Right renal cortex interstitium (tissue), 3 donors: ENCODE measurements around the gene ZPBP2. TPM values are rescaled to one million over a fixed set of nuclear protein-coding genes. Genes with fewer than 3 reads are reported as not detected.
"Not testable (repeated sequence)": the region's sequence is repeated elsewhere in the genome, so short reads cannot be mapped to it uniquely, and the experiment has no call there.

Experiments
- DNase-seq, 3 donors: peaks; one replicate each; pipeline ENCODE4 v3.0.0-alpha.2; 2013; ENCODE audit warnings: low read depth in 3 of 3, low spot score in 2 of 3
- polyA plus RNA-seq, 3 donors: library from polyadenylated mRNA; unstranded; fragments of 120-200 nt; gene quantifications; one replicate each; pipeline ENCODE4 v1.2.1, GENCODE V29; 2013; ENCODE audit not compliant: insufficient read length in 3 of 3

Gene ZPBP2, protein sequence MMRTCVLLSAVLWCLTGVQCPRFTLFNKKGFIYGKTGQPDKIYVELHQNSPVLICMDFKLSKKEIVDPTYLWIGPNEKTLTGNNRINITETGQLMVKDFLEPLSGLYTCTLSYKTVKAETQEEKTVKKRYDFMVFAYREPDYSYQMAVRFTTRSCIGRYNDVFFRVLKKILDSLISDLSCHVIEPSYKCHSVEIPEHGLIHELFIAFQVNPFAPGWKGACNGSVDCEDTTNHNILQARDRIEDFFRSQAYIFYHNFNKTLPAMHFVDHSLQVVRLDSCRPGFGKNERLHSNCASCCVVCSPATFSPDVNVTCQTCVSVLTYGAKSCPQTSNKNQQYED
- polyA plus RNA-seq = not detected

DNA sequence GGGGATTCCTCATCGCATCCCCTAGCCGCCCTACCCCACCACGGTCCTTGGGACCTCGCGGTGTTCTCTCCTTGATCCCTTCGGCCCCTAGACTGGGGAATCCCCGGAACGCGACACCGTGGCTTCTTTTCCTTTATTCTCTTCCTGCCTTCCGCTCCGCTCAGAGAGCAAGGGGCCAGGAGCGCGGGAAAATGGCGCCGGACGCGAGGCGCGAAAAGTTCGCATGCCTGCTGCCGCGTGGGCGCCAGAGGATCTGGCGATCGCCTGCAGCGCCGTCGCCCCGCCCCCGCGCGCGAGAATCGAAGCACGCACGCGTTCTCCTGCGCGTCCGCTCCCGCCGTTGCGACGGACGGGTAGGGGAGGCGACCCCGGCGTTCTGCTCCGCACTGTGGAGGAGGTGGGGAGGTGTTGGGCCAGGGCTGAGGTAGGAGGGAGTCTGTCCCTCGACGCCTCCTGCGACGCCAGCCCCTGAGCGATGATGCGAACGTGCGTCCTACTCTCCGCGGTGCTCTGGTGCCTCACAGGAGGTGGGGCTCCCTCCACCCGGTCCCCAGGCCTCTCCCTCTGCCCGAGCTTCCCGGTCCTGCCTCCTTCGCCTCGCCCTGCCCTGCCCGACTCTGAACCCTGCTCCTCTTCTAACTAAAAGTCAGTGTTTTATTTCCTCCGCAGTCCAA, at the start of gene ZPBP2:
TSS of gene ZPBP2 (plus strand) at position 323 of the 674 bp plus-strand sequence. CDS start at position 476, 153 bp downstream.
- no peak for DNase-seq

DNA sequence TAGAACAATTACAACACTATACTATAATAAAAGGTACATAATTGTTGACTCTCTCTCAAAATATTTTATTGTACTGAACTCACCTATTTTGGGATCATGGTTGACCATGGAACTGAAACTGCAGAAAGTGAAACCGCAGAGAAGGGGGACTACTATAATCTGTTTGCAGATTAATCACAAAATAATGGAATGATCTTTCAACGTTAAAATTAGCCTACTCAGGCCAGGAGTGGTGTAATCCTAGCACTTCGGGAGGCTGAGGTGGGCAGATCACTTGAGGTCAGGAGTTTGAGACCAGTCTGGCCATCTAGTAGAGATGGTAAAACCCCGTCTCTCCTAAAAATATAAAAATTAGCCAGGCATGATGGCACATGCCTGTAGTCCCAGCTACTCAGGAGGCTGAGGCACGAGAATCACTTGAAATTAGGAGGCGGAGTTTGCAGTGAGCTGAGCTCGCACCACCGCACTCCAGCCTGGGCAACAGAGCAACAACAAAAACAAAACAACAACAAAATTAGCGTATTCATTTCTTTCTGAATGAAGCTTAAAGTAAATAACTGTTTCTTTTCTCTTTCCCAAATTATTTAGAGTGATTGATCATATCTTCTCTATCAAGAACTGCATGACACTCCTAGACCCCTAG, 49.5 kb upstream of the ZPBP2 start:
- DNase-seq = no peak

DNA sequence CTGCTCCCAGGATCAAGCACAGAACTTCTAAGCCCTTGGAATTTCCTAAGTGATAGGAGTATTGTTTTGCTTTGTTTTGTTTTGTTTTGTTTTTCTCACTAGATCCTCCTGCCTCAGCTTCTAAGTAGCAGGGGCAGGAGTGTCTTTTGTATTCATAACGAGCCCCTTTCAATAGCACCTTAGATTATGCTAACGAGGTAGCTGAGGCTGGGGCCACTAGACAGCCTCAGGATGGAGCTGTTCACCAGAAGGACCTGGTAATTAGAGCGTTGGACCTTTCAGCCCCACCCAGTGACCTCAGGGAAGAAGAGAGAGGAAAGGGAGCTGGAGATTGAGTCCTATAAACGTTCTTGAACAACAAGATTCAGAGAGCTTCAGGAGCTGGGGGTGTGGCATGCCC, 47.5 kb upstream of the ZPBP2 start:
- no peak for DNase-seq

DNA sequence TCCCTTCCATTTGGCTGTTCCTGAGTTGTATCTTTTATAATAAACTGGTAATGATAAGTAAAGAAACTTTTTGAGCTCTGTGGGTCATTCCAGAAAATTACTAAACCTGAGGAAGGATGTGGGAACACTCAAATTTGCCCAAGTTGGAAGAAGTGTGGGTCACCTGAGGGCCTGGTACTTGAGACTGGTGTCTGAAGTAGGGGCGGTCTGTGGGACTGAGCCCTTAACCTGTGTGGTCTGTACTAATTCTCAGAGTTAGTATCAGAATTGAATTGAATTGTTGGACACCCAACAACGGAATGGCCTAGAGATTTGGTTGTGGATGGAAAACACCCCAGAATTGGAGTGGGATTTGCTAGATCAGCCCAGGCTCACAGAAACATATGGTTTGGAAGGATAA, 47.0 kb upstream of the ZPBP2 start:
- no peak for DNase-seq

DNA sequence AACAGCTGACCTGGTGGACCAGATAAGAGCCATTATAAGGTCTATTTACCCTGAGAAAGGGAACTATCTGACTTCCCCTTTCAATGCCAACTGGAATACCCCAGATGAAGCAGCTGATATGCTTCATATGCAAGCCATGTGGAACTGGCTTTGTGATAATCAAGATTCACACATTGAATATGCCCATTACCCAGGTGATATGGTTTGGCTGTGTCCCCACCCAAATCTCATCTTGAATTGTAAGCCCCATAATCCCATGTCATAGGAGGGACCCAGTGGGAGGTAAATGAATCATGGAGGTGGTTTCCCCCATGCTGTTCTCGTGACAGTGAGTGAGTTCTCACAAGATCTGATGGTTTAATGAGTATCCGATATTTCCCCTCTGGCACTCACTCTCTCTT, 46.0 kb upstream of the ZPBP2 start:
- no peak for DNase-seq

DNA sequence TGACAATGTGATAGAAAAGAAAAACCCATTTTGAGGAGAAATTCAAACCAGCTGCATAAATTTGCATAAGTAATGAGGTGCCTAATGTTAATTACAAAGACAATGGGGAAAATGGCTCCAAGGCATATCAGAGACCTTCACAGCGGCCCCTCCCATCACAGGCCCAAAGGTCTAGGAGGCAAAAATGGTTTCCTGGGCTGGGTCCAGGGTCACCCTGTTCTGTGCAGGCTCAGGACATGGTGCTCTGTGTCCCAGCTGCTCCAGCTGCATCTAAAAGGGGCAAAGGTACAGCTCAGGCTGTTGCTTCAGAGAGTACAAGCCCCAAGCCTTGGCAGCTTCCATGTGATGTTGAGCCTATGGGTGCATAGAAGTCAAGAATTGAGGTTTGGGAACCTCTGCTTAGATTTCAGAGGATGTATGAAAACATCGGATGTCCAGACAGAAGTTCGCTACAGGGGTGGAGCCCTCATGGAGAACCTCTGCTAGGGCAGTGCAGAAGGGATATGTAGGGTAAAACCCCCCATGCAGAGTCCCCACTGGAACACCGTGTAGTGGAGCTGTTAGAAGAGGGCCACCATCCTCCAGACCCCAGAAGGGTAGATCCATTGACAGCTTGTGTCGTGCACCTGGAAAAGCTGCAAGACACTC, 44.5 kb upstream of the ZPBP2 start:
- DNase-seq = no peak

DNA sequence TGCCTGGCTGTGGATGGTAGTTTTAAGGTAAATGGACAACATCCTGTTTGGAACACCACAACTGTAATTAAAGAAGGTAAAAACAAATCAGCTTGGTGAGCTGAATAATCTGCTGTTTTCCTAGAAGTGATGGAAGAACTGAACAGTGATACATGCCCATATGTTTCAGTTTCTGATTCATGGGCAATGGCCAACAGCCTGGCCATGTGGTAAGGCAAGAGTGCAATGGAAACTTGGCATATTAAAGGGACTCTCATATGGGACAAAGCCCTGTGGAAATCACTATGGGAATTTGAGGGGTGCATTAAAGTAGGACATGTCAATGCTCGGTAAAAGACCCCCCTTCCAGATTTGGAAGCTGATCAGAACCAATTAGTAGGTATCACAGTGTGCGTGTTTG, 41.7 kb upstream of the ZPBP2 start:
- no peak for DNase-seq

DNA sequence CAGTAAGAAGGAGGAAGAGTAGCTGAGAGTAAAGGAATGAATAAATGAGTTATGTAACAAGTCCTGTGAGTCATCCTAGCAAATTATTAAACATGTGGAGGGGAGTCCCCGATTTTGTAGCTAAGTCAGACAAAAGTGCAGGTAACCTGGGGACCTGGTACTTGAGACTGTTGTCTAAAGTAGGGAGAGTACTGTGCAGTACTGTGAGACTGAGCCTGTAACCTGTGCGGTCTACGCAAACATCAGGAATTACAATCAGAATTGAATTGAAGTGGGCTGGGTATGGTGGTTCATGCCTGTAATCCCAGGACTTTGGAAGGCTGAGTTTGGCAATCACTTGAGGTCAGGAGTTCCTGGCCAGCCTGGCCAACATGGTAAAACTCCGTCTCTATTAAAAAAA, 39.6 kb upstream of the ZPBP2 start:
- DNase-seq = no peak

DNA sequence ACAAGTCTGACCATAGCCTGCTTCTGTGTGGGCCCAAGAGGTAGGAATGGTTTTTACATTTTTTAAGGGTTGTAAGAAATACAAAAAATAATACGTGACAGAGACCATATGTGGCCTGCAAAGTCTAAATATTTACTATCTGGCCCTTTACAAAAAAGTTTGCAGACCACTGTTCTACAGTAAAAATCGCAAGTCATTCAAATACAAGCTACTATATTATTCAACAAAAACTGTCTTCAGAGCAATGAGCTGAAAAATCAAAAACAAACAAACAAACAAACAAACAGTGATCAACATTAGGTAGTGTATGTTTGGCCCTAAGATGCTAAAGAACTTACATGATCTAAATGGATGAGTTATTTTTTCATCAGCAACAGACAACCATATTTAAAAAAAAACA, 36.4 kb upstream of the ZPBP2 start:
- no peak for DNase-seq

DNA sequence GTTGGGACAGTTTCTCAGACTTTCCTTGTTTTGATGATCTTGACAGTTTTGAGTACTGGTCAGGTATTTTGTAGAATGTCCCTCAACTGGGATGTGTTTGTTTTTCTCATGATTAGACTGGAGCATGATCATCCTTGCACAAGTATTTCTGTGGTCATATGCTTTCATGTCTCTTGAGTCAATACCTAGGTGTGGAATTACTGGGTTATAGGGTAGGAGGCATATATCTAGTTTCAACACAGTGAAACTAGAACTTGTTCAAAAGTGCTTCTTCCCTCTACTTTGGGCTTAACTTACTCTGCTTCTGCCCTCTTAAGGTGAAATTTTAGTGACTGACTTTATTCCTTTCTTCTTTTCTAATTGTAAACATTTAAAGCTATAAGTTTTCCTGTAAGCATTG, 34.0 kb upstream of the ZPBP2 start:
- DNase-seq = no peak

DNA sequence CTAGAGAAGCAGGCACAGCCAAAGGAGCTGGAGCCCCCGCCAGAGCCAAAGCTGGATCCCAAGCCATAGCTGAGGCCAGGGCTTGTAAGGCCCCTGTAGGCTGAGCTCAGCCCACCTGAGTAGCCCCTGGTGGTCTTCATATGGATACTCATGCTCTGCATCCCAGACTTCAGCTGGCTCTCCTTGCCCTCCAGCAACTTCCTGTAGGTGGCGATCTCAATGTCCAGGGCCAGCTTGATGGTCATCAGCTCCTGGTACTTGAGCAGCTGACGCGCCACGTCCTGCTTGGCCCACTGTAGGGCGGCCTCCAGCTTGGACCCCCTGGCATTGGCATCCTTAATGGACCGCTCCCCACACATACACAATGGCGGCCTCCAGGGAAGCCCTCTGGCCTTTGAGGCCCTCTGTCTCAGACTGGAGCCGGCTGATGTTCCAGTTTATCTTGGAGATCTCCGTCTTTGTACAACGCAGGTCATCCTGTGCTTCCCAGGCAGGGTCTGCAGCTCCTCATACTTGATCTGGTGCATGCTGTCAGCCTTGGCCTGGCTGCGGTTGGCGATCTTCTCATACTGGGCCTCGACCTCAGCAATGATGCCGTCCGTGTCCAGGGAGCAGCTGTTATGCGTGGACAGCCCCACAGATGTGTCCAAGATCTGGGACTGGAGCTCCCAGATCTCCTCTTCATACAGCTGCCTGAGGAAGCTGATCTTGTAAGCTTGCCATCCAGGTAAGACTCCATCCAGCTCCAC, 32.8 kb upstream of the ZPBP2 start:
- no peak for DNase-seq

DNA sequence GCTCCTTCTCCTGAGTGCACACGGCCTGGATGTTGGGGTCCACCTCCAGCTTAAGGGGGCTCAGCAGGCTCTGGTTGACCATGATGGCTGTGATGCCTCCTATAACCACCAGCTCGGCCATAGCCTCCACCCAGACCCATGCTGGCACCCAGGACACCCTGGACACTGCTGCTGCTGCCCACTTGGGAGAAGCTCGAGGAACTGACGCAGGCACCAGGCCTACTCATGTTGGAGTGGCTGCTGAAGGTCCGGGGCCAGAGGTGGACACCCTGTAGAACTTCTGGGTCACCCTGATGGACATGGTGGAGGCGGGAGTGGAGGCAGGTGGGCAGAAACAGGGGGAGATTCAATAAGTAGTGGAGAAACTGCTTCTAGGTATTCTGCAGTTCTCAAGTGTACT, 31.9 kb upstream of the ZPBP2 start:
- no peak for DNase-seq

DNA sequence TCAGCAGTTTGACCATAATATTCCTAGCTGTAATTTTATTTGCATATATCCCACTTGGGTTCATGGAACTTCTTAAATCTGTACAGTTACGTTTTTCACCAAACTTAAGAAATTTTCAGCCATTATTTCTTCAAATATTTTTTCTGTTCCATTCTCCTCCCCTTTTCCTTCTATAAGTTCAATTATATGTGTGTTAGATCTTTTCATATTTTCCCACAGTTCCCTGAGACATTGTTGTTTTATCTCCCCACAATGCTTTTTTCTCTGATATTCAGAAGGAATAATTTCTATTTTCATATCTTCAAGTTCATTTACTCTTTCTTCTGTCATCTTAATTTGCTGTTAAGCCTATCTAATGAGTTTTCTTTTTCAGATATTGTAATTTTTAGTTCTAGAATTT, 29.9 kb upstream of the ZPBP2 start:
- DNase-seq = no peak

DNA sequence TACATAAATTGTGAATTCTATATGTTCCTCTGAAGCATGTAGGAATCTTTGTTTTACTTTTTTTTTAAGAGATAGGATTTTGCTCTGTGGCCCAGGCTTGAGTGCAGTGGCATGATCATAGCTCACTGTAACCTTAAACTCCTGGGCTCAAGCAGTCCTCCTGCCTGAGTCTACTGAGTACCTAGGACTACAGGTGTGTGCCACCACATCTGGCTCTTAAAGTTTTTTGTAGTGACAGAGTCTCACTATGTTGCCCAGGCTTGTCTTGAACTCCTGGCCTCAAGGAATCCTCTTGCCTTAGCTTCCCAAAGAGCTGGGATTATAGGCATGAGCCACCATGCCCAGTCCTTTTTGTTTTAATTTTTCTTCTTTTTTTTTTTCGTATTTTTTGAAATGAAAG, 29.2 kb upstream of the ZPBP2 start:
- no peak for DNase-seq

DNA sequence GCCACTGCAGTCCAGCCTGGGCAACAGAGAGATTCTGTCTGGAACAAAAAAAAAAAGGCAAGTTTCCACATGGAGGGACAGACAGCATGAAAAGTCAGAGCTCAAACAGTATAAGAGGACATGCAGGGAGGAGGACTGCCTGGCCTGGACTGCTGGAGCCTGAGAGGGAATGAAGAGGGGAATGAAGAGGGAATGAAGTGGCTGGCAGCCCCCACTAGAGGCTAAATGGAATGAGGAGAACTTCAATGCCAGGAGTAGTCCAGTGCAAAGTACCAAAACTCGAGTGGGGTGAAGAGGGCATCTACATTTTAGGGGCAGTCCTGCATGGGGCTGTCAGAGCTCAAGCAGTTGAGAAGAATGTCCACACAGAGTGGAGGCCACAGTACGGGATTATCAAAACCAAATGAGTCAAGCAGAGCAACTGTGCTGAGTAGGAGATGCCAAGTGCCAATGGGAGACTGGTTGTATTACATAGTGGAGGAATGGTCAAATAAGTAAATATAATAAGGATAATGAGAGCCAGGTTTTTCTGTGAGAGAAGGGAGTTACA, 26.8 kb upstream of the ZPBP2 start:
- no peak for DNase-seq

DNA sequence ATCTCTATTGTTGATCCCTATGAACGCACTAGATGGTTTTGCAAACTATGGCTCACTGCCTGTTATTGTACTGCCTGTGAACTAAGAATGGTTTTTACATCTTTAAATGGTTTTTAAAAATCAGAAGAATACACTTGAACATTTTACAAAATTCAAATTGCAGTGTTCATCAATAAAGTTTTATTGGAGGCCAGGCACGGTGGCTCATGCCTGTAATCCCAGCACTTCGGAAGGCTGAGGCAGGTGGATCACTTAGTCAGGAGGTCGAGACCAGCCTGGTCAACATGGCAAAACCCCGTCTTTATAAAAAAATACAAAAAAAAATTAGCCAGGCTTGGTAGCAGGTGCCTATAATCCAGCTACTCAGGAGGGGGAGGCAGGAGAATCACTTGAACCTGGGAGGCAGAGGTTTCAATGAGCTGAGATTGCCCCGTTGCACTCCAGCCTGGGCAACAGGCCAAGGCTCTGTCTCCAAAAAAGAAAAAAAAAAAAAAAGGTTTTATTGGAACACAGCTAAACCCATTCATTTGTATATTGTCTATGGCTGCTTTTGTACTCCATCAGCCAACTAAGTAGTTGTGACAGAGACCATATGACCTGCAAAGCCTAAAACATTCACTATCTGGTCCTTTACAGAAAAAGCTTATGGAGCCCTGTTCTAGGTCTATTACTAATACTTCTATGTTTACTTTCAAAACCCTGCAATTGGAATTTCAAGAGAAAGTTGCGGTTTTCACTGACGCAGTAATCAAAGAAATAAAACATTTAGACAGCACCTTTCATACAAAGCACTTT, 22.8 kb upstream of the ZPBP2 start:
- no peak for DNase-seq

DNA sequence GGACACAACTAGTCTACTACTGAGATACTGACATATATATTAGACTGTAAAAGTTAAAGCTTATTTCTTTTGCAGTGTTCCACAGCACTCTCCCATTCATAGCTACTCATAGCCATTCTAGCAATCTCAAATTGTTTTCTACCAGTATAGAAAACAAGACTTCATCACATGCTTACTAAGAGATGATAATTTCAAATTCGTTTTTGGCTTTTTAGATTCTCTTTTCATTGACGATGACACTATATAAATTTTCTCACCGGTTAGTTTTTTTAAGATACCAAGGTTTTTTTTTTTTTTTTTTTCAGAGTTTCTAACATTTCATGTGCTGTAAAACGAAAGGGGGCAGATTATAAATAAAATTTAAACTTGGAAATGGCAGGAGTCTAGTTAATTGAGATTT, 21.8 kb upstream of the ZPBP2 start:
- no peak for DNase-seq

DNA sequence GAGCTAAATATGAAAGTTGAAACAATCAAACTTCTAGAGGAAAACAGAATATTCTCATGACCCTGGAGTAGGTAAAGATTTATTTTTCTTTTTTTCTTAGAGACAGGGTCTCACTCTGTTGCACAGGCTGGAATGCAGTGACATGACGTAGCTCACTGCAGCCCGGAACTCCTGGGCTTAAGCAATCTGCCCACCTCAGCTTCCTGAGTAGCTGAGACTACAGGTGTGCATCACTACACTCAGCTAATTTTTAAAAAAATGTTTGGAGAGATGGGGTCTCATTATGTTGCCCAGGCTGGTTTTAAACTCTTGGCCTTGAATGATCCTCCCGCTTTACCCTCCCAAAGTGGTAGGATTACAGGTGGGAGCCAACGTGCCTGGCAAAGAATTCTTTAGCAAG, 19.4 kb upstream of the ZPBP2 start:
- DNase-seq = no peak

DNA sequence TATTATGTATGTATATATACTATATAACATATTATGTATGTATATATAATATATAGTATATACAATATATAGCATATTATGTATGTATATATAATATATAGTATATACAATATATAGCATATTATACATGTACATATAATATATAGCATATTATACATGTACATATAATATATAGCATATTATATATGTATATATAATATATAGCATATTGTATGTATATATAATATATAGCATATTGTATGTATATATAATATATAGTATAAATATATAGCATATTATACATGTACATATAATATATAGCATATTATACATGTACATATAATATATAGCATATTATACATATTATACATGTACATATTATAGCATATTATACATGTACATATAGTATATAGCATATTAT, 17.8 kb upstream of the ZPBP2 start:
- not testable (repeated sequence) for DNase-seq

DNA sequence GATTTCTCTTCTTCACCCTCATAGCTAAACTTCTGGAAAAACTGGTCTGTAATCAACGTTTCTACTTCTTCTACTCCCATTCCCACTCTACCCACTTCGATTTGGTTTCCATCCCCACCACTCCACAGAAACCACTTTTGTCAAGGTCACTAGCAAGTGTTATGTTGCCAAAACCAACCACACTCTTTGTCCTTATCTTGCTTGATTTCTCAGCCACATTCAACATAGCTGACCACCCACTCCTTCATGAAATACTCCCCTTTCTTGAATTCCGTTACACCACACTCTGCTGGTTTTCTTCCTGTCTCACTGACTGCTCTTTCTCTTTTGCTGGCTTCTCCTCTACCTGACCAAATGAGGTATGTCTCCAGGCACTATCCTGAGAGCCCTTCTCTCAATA, 15.8 kb upstream of the ZPBP2 start:
- no peak for DNase-seq
